Smooth muscle cell of bladder (primary cell): ENCODE results near the gene POLR1H. TPM values are rescaled to one million over a fixed set of nuclear protein-coding genes. Genes with fewer than 3 reads are reported as not detected.

ENCODE experiments used
- total RNA-seq: library from RNA; depleted of rRNA; stranded (reverse); fragments of >200 nt; gene quantifications from 2 replicates; pipeline ENCODE4 v1.2.3, GENCODE V29; 2014

POLR1H gene, protein sequence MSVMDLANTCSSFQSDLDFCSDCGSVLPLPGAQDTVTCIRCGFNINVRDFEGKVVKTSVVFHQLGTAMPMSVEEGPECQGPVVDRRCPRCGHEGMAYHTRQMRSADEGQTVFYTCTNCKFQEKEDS
- total RNA-seq = 34.9 and 39.5 TPM in 2 replicates

DNA sequence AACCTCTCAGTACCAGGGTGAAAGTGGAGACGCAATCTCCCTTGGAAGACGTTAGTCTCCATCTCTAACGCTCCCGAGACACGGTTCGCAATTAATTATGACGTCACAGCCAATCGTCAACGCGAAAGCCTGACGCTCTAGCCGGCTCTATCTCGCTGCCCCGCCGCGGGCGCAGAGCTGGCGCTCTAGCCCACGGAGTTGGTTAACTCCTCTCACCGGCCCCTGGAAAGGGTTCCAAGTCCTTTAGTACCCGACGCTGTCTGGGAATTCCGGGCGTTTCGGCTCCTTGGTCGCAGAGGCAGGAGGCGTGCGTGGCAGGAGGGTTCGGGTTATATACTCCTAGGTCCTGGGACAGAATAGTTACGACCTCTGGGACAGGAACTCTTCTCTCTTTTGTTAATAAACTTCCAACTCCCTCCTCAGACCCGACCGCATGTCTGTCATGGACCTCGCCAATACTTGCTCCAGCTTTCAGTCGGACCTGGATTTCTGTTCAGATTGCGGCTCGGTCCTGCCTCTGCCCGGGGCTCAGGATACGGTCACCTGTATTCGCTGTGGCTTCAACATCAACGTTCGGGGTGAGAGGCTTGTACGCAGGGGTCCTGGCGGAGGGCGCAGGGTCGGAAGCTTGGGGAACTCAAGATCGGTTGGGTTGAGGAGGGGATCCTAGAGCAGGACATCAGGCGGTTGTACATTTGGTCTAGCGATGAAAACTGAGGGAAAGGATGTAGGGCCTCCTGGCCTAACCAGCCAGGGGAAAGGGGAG is at the start of gene POLR1H:
Gene POLR1H (plus strand): TSS at position 174 of the 766 bp plus-strand sequence. CDS start 260 bp downstream, at position 434.

GRCh38 chr6:30066577-30067459 is 5.8 kb downstream of the POLR1H start, which contains the start of gene PPP1R11:
Gene PPP1R11, plus strand, starts transcription at chr6:30067198. Its CDS starts 213 bp downstream, at chr6:30067411.

DNA sequence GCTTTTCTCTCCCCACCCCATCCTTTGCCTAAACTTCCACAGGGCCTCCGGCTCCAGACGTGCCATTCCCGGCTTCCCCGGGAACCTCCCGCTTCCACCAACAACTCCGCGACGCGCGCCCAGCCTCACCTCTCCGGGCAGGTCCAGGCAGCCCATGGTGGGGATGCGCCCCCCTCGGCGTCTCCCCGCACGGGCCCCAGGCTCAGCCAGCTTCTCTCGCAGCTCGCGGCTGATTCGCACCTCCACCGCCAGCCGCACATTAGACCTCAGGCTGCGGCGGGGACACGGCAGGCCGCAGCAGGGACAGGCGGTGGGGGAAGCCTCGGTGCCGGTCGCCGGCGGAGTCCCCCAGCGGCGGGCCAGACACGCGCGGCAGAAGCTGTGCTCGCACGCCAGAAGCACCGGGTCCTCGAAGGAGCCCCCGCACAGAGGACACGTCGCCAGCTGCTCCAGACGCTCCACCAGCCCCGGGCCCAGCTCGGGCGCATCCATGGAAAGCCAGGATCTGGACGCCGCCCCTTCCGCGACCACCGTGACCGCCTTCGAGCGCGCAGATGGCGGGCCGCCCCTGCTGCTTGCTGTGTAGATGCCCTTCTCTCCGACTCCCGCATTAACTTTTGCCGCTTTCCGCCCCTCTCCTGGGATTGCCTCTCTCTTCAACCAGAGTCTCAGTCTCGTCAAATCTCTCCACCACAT is 14.2 kb downstream of the POLR1H start, which contains the start of gene RNF39:
Gene RNF39 (minus strand): TSS at position 676 of the 696 bp plus-strand sequence. CDS start 184 bp downstream, at position 492.

DNA sequence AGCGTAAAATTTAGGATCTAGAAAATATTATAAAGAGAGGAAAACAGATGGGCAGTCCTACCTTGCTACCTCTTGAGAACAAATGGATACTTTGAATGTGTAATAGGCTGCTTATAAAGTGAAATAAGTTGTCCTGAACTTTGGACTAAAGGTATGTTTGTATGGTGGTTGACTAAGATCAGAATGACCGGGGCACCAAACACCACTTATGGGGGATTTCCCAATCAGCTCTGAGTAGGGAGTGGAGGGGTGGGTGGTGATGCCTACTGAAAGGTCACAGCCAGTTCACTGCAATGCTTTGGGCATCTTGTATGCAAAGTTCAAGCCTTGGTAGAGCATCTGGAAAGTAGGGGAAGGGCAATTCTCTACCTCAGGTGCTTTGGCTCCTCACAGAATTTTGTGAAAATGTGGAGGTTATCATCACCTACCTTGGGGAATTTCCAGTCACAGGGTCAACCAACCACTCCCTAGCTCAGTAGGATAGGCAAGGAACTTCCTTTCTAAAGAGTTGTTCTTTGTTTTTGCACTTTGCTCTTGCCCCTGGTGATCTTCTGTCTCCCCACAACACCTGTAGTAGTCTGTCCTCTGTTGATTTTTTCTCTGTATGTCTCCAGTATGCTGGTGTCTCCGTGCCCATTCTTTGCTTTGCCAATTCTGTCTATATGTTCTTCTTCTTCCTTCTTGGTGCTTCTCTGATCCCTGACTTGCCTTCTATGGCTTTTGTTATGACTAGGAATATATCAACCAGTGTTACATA is 52.1 kb downstream of the POLR1H start, which contains the start of gene TRIM31:
Gene TRIM31 (minus strand): TSS at position 88 of the 757 bp plus-strand sequence. CDS start 285 bp downstream, outside the sequence.

Other genes with a start within 250 kb of the POLR1H start
- 0.14 and 0.37 TPM in 2 replicates for gene HLA-G, start 233.4 kb upstream of the POLR1H start, total RNA-seq
- gene HLA-A, start 118.7 kb upstream of the POLR1H start, total RNA-seq = 300 and 414 TPM in 2 replicates
- 10.4 and 13.1 TPM in 2 replicates for gene PPP1R11, start 5.9 kb downstream of the POLR1H start, total RNA-seq
- gene RNF39, start 14.5 kb downstream of the POLR1H start, total RNA-seq = under 0.01 TPM in 1 of 2 replicates, not detected in the other
- not detected in 2 replicates for gene TRIM31, start 51.8 kb downstream of the POLR1H start, total RNA-seq
- gene TRIM40, start 74.9 kb downstream of the POLR1H start, total RNA-seq = not detected in 2 replicates
- not detected in 2 replicates for gene TRIM10, start 99.9 kb downstream of the POLR1H start, total RNA-seq
- gene TRIM15, start 102.3 kb downstream of the POLR1H start, total RNA-seq = not detected in 2 replicates
- gene TRIM26, start 152.1 kb downstream of the POLR1H start, total RNA-seq = 19.0 and 20.1 TPM in 2 replicates